HEK293 (cell line): ENCODE data around the gene PCCA.

Experiments
- CTCF ChIA-PET: fragments of 350-600 bp; formaldehyde crosslinking; extraction: SDS; loops from one replicate; lab custom pipeline; 2021; ENCODE audit warnings: antibody characterized with exemption; lab: Yijun Ruan, JAX
- POLR2A ChIA-PET: fragments of 300-600 bp; formaldehyde crosslinking; extraction: SDS; loops from one replicate; lab custom pipeline; 2020; ENCODE audit warnings: antibody characterized with exemption, inconsistent platforms; lab: Yijun Ruan, JAX
- H3K27ac ChIP-seq: fragments of 200-500 bp; sonication (Bioruptor generic); 2 replicates; pipeline ENCODE4 v1.5.1; 2014; ENCODE audit warnings: low read depth, low read length, control low read depth, inconsistent platforms; ENCODE audit errors: extremely low read depth
- H3K36me3 ChIP-seq, 2 experiments: fragments of 200-500 bp in 1 of 2; sonication (Bioruptor generic) in 1 of 2; 1 replicate in 1 of 2; 2 replicates in 1 of 2; pipeline ENCODE4 v1.5.1; 2014 to 2017; ENCODE audit warnings: inconsistent platforms in 2 of 2, low read length in 2 of 2; ENCODE audit not compliant: control insufficient read depth in 2 of 2, insufficient read depth in 1 of 2
- H3K4me1 ChIP-seq: fragments of 200-500 bp; sonication (Bioruptor generic); 2 replicates; pipeline ENCODE4 v1.5.1; 2014; ENCODE audit warnings: mild to moderate bottlenecking, low read length, inconsistent platforms; ENCODE audit not compliant: control insufficient read depth, insufficient read depth
- H3K4me3 ChIP-seq: 2 replicates; pipeline ENCODE4 v1.5.1; 2011; ENCODE audit warnings: low read depth, mild to moderate bottlenecking, control low read depth, low read length, moderate library complexity
- H3K9me3 ChIP-seq: fragments of 200-500 bp; sonication (Bioruptor generic); 2 replicates; pipeline ENCODE4 v1.5.1; 2014; ENCODE audit warnings: low read depth, low read length, inconsistent platforms; ENCODE audit not compliant: control insufficient read depth, insufficient read depth
- HOXA7 ChIP-seq: sonication (generic); formaldehyde crosslinking; IDR thresholded peaks from 2 replicates; pipeline ENCODE4 v1.8.1; 2022; ENCODE audit warnings: missing genetic modification reagents, borderline replicate concordance
- HOXC10 ChIP-seq: sonication (generic); formaldehyde crosslinking; IDR thresholded peaks from 2 replicates; pipeline ENCODE4 v1.8.1; 2023; ENCODE audit warnings: mild to moderate bottlenecking, missing genetic modification reagents
- KLF1 ChIP-seq: fragments of 450-650 bp; formaldehyde crosslinking; IDR thresholded peaks from 2 replicates; pipeline ENCODE4 v1.5.1; 2016; ENCODE audit warnings: missing biosample characterization, missing genetic modification characterization
- KLF10 ChIP-seq: fragments of 450-650 bp; IDR thresholded peaks from 2 replicates; pipeline ENCODE4 v1.5.1; 2018; ENCODE audit warnings: missing biosample characterization, mild to moderate bottlenecking, missing genetic modification characterization
- WT1 ChIP-seq: fragments of 450-650 bp; formaldehyde crosslinking; IDR thresholded peaks from 2 replicates; pipeline ENCODE4 v1.5.1; 2016; ENCODE audit warnings: missing biosample characterization, missing genetic modification characterization
- ZBTB17 ChIP-seq: fragments of 450-650 bp; formaldehyde crosslinking; IDR thresholded peaks from 2 replicates; pipeline ENCODE4 v1.5.1; 2016; ENCODE audit warnings: missing biosample characterization, missing genetic modification characterization
- ZBTB21 ChIP-seq: fragments of 450-650 bp; formaldehyde crosslinking; IDR thresholded peaks from 2 replicates; pipeline ENCODE4 v1.5.1; 2017; ENCODE audit warnings: missing biosample characterization, missing genetic modification characterization
- ZFHX2 ChIP-seq: fragments of 450-650 bp; formaldehyde crosslinking; conservative IDR thresholded peaks from 2 replicates; pipeline ENCODE4 v1.5.1; 2016; ENCODE audit warnings: missing biosample characterization, missing genetic modification characterization
- ZIC2 ChIP-seq: fragments of 450-650 bp; formaldehyde crosslinking; IDR thresholded peaks from 2 replicates; pipeline ENCODE4 v1.5.1; 2016; ENCODE audit warnings: missing biosample characterization, missing genetic modification characterization
- ZNF16 ChIP-seq: fragments of 450-650 bp; formaldehyde crosslinking; IDR thresholded peaks from 2 replicates; pipeline ENCODE4 v1.5.1; 2016; ENCODE audit warnings: low read depth, missing biosample characterization, missing genetic modification characterization
- ZNF169 ChIP-seq: fragments of 450-650 bp; formaldehyde crosslinking; IDR thresholded peaks from 2 replicates; pipeline ENCODE4 v1.5.1; 2016; ENCODE audit warnings: missing biosample characterization, missing genetic modification characterization
- ZNF184 ChIP-seq: fragments of 450-650 bp; IDR thresholded peaks from 2 replicates; pipeline ENCODE4 v1.5.1; 2018; ENCODE audit warnings: missing biosample characterization, mild to moderate bottlenecking, missing genetic modification characterization
- ZNF221 ChIP-seq: fragments of 450-650 bp; formaldehyde crosslinking; IDR thresholded peaks from 2 replicates; pipeline ENCODE4 v1.5.1; 2017; ENCODE audit warnings: missing biosample characterization, missing genetic modification characterization, borderline replicate concordance
- ZNF24 ChIP-seq: fragments of 450-650 bp; formaldehyde crosslinking; IDR thresholded peaks from 2 replicates; pipeline ENCODE4 v1.5.1; 2016; ENCODE audit warnings: missing biosample characterization, missing genetic modification characterization
- ZNF324 ChIP-seq: fragments of 450-650 bp; formaldehyde crosslinking; IDR thresholded peaks from 2 replicates; pipeline ENCODE4 v1.5.1; 2016; ENCODE audit warnings: missing biosample characterization, missing genetic modification characterization
- ZNF473 ChIP-seq: fragments of 450-650 bp; formaldehyde crosslinking; IDR thresholded peaks from 2 replicates; pipeline ENCODE4 v1.5.1; 2017; ENCODE audit warnings: missing biosample characterization, missing genetic modification characterization
- ZNF530 ChIP-seq: fragments of 450-650 bp; formaldehyde crosslinking; IDR thresholded peaks from 2 replicates; pipeline ENCODE4 v1.5.1; 2016; ENCODE audit warnings: low read depth, missing biosample characterization, missing genetic modification characterization
- ZNF664 ChIP-seq: fragments of 450-650 bp; formaldehyde crosslinking; IDR thresholded peaks from 2 replicates; pipeline ENCODE4 v1.5.1; 2016; ENCODE audit warnings: missing biosample characterization, missing genetic modification characterization
- ZNF768 ChIP-seq: fragments of 450-650 bp; formaldehyde crosslinking; IDR thresholded peaks from 2 replicates; pipeline ENCODE4 v1.5.1; 2018; ENCODE audit warnings: missing biosample characterization, mild to moderate bottlenecking, missing genetic modification characterization
- ZNF792 ChIP-seq: fragments of 450-650 bp; formaldehyde crosslinking; IDR thresholded peaks from 2 replicates; pipeline ENCODE4 v1.5.1; 2016; ENCODE audit warnings: missing biosample characterization, missing genetic modification characterization
- ZSCAN23 ChIP-seq: fragments of 450-650 bp; formaldehyde crosslinking; IDR thresholded peaks from 2 replicates; pipeline ENCODE4 v1.5.1; 2016; ENCODE audit warnings: missing biosample characterization, missing genetic modification characterization
- TF ChIP-seq, protein P1 (sequence below): fragments of 450-650 bp; formaldehyde crosslinking; IDR thresholded peaks from 2 replicates; pipeline ENCODE4 v1.5.0; 2017; ENCODE audit warnings: missing biosample characterization, missing genetic modification characterization, borderline replicate concordance
- TF ChIP-seq, protein P2 (sequence below): fragments of 450-650 bp; formaldehyde crosslinking; IDR thresholded peaks from 2 replicates; pipeline ENCODE4 v1.5.1; 2017; ENCODE audit warnings: missing biosample characterization, missing genetic modification characterization
- TF ChIP-seq, protein P3 (sequence below): fragments of 450-650 bp; formaldehyde crosslinking; IDR thresholded peaks from 2 replicates; pipeline ENCODE4 v1.5.1; 2016; ENCODE audit warnings: missing biosample characterization, missing genetic modification characterization

PCCA gene

DNA sequence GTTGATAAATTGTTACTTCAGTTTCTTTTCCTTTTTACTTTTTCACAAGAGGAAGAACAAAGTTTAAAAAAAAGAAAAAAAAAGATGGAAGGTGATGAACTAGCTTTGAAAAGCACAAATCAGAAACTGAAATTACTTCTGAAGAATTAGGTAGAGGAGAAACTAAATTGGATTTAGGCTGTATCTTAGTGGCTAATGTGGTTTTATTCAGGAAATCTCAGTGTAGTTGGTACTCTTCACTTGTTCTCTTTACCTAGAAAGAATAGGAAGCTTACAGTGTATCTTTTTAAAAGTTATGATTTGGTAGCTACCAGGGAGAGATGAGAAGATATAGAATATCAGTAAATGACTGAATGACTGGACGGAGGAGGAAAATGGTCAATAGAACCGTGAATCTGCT, 252.0 kb downstream of the PCCA start:
- Histone ChIP-seq H3K9me3 (no peaks in the 10 kb centered on the region), H3K27ac (no peak overlapping the region), H3K4me1 (no peaks in the 10 kb centered on the region)
- ChIA-PET CTCF (interaction anchor here (0.6 kb wide), 1 partner anchor 380 kb away, joined by 3 read pairs; no protein-coding TSS in a partner anchor), POLR2A (interaction anchor here (0.6 kb wide), 1 partner anchor 321 kb away, joined by 7 read pairs; no protein-coding TSS in a partner anchor)
- TF ChIP-seq KLF10 = no peak
- TF ChIP-seq ZNF792 (tag by site-specific recombination) = no peak
- no peak for TF ChIP-seq ZNF530 (tag by site-specific recombination)
- TF ChIP-seq, all 188 proteins: peak for 0
- H3K4me3 ChIP-seq = no peak overlapping the region
- no peaks in the 10 kb centered on the region for H3K36me3 ChIP-seq

DNA sequence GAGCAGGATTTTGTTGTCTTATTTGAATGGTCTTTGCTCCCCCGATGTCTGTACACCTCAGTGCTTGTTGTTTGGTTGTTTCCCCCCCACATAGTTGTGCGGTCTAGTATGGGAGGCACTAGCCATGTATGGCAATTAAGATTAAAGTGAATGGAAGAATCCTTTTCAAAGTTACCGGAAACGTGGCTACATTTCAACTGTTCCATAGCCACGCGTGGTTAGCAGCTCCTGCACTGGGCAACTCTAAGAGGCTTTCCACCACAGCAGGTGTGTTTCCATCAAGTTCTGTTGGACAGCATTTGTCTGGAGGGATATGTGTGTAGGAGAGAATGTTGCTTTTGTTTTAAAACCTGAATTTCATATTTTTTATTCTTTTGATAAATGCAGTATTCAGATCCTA, 252.4 kb downstream of the PCCA start:
- ChIA-PET POLR2A (no interaction called here), CTCF (interaction anchor here (0.6 kb wide), 1 partner anchor 380 kb away, joined by 3 read pairs; no protein-coding TSS in a partner anchor)
- H3K9me3 ChIP-seq = no peaks in the 10 kb centered on the region
- H3K4me1 ChIP-seq = no peaks in the 10 kb centered on the region
- TF ChIP-seq, protein P1, sequence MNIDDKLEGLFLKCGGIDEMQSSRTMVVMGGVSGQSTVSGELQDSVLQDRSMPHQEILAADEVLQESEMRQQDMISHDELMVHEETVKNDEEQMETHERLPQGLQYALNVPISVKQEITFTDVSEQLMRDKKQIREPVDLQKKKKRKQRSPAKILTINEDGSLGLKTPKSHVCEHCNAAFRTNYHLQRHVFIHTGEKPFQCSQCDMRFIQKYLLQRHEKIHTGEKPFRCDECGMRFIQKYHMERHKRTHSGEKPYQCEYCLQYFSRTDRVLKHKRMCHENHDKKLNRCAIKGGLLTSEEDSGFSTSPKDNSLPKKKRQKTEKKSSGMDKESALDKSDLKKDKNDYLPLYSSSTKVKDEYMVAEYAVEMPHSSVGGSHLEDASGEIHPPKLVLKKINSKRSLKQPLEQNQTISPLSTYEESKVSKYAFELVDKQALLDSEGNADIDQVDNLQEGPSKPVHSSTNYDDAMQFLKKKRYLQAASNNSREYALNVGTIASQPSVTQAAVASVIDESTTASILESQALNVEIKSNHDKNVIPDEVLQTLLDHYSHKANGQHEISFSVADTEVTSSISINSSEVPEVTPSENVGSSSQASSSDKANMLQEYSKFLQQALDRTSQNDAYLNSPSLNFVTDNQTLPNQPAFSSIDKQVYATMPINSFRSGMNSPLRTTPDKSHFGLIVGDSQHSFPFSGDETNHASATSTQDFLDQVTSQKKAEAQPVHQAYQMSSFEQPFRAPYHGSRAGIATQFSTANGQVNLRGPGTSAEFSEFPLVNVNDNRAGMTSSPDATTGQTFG (tag by site-specific recombination) = no peak
- TF ChIP-seq WT1 (tag by site-specific recombination) (no peak), ZNF221 (no peak), ZNF16 (tag by site-specific recombination) (no peak), KLF1 (no peak), ZBTB17 (tag by site-specific recombination) (no peak), ZNF768 (no peak), ZNF324 (no peak), ZIC2 (tag by site-specific recombination) (no peak)
- TF ChIP-seq, protein P2, sequence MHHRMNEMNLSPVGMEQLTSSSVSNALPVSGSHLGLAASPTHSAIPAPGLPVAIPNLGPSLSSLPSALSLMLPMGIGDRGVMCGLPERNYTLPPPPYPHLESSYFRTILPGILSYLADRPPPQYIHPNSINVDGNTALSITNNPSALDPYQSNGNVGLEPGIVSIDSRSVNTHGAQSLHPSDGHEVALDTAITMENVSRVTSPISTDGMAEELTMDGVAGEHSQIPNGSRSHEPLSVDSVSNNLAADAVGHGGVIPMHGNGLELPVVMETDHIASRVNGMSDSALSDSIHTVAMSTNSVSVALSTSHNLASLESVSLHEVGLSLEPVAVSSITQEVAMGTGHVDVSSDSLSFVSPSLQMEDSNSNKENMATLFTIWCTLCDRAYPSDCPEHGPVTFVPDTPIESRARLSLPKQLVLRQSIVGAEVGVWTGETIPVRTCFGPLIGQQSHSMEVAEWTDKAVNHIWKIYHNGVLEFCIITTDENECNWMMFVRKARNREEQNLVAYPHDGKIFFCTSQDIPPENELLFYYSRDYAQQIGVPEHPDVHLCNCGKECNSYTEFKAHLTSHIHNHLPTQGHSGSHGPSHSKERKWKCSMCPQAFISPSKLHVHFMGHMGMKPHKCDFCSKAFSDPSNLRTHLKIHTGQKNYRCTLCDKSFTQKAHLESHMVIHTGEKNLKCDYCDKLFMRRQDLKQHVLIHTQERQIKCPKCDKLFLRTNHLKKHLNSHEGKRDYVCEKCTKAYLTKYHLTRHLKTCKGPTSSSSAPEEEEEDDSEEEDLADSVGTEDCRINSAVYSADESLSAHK (tag by site-specific recombination) = no peak
- H3K36me3 ChIP-seq = no peaks in the 10 kb centered on the region
- H3K4me3 ChIP-seq = no peak overlapping the region
- H3K27ac ChIP-seq = no peak overlapping the region

DNA sequence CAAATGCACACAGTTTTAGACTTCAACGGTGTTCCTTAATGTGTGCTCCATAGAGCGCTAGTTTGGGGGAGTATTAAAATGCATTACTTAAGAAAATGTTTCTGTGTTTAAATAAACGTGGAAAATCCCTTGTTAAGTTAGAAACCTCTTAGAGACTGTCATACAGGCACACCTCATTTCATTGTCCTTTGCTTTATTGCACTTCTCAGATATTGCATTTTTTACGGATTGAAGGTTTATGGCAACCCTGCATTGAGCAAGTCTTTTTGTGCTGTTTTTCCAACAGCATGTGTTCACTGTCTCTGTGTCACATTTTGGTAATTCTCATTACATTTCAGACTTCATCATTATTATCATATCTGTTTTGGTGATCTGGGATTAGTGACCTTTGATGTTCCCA, 255.7 kb downstream of the PCCA start:
- ChIA-PET POLR2A (no interaction called here), CTCF (no interaction called here)
- Histone ChIP-seq H3K4me3 (no peak overlapping the region), H3K27ac (no peak overlapping the region), H3K4me1 (no peaks in the 10 kb centered on the region), H3K9me3 (no peaks in the 10 kb centered on the region), H3K36me3 (no peaks in the 10 kb centered on the region)
- TF ChIP-seq HOXA7 (CRISPR knock-in tag) = no peak
- TF ChIP-seq ZNF169 (tag by site-specific recombination) = no peak
- no peak for TF ChIP-seq ZNF768
- TF ChIP-seq ZNF184 (tag by site-specific recombination) = no peak
- TF ChIP-seq ZFHX2 = no peak
- TF ChIP-seq ZBTB21 = no peak
- no peak for TF ChIP-seq HOXC10 (CRISPR knock-in tag)
- no peak for TF ChIP-seq ZNF473 (tag by site-specific recombination)
- no peak for TF ChIP-seq ZNF24
- TF ChIP-seq, protein P3, sequence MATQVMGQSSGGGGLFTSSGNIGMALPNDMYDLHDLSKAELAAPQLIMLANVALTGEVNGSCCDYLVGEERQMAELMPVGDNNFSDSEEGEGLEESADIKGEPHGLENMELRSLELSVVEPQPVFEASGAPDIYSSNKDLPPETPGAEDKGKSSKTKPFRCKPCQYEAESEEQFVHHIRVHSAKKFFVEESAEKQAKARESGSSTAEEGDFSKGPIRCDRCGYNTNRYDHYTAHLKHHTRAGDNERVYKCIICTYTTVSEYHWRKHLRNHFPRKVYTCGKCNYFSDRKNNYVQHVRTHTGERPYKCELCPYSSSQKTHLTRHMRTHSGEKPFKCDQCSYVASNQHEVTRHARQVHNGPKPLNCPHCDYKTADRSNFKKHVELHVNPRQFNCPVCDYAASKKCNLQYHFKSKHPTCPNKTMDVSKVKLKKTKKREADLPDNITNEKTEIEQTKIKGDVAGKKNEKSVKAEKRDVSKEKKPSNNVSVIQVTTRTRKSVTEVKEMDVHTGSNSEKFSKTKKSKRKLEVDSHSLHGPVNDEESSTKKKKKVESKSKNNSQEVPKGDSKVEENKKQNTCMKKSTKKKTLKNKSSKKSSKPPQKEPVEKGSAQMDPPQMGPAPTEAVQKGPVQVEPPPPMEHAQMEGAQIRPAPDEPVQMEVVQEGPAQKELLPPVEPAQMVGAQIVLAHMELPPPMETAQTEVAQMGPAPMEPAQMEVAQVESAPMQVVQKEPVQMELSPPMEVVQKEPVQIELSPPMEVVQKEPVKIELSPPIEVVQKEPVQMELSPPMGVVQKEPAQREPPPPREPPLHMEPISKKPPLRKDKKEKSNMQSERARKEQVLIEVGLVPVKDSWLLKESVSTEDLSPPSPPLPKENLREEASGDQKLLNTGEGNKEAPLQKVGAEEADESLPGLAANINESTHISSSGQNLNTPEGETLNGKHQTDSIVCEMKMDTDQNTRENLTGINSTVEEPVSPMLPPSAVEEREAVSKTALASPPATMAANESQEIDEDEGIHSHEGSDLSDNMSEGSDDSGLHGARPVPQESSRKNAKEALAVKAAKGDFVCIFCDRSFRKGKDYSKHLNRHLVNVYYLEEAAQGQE (tag by site-specific recombination) = no peak
- TF ChIP-seq ZNF664 = no peak
- TF ChIP-seq ZSCAN23 (tag by site-specific recombination) = no peak
